Stimulated activated CD8-positive, alpha-beta memory T cell treated with anti-CD3 and anti-CD28 coated beads, Interleukin-4, amount 100 ng/mL, for 4 hours (primary cell): ENCODE data around the gene ZNF862.

Experiments used
- DNase-seq, 2 donors: peaks; one replicate each; pipeline ENCODE4 v3.0.0-alpha.2; 2020; ENCODE audit warnings: low read depth in 2 of 2, low spot score in 1 of 2

ZNF862 gene

GRCh38 chr7:149843566-149843965 is 5.4 kb downstream of the ZNF862 start:
- no peak for DNase-seq

- no peak for DNase-seq
Observed at GRCh38 chr7:149844445-149844844, 6.3 kb downstream of the ZNF862 start.

- no peak for DNase-seq
Observed at GRCh38 chr7:149845257-149845980, 7.2 kb downstream of the ZNF862 start.

- no peak for DNase-seq
Observed at GRCh38 chr7:149846021-149846420, 7.8 kb downstream of the ZNF862 start.

- no peak for DNase-seq
Observed at GRCh38 chr7:149846436-149847046, 8.4 kb downstream of the ZNF862 start.

GRCh38 chr7:149849174-149849573 is 11.0 kb downstream of the ZNF862 start:
- DNase-seq, result no peak

GRCh38 chr7:149850007-149850594 is 11.9 kb downstream of the ZNF862 start:
- no peak for DNase-seq

- no peak for DNase-seq
Observed at GRCh38 chr7:149850716-149851115, 12.5 kb downstream of the ZNF862 start.

- DNase-seq, result no peak
Observed at GRCh38 chr7:149851449-149851848, 13.3 kb downstream of the ZNF862 start.

GRCh38 chr7:149853157-149853556 is 15.0 kb downstream of the ZNF862 start:
- no peak for DNase-seq

- no peak for DNase-seq
Observed at GRCh38 chr7:149854611-149855360, 16.6 kb downstream of the ZNF862 start.

GRCh38 chr7:149855361-149856305 is 17.5 kb downstream of the ZNF862 start:
- no peak for DNase-seq

- no peak for DNase-seq
Observed at GRCh38 chr7:149856583-149856982, 18.4 kb downstream of the ZNF862 start.

- DNase-seq, result no peak
Observed at GRCh38 chr7:149859369-149859768, 21.2 kb downstream of the ZNF862 start.

GRCh38 chr7:149859876-149860275 is 21.7 kb downstream of the ZNF862 start:
- DNase-seq, result no peak

- DNase-seq, result no peak
Observed at GRCh38 chr7:149860821-149861727, 22.9 kb downstream of the ZNF862 start.

GRCh38 chr7:149861728-149862045 is 23.5 kb downstream of the ZNF862 start:
- no peak for DNase-seq

GRCh38 chr7:149862156-149862555 is 24.0 kb downstream of the ZNF862 start:
- no peak for DNase-seq

- DNase-seq, result no peak
Observed at GRCh38 chr7:149863500-149863899, 25.3 kb downstream of the ZNF862 start.

GRCh38 chr7:149864023-149864422 is 25.8 kb downstream of the ZNF862 start:
- no peak for DNase-seq
